Large intestine (tissue), 3 donors: ENCODE data around the gene MISP. TPM values are rescaled to one million over a fixed set of nuclear protein-coding genes. Genes with fewer than 3 reads are reported as not detected.

Experiments used
- DNase-seq, 2 donors: peaks; one replicate each; pipeline versions ENCODE4 v3.0.0 to v3.0.0-alpha.2; 2013
- H3K27ac ChIP-seq: one replicate; pipeline ENCODE4 v1.5.1; 2013; ENCODE audit warnings: low read length
- H3K27me3 ChIP-seq: 2 replicates; pipeline ENCODE4 v1.6.1; 2013; ENCODE audit warnings: low read length; ENCODE audit not compliant: control insufficient read depth, insufficient read depth
- H3K36me3 ChIP-seq: 2 replicates; pipeline ENCODE4 v1.6.1; 2013; ENCODE audit warnings: low read length; ENCODE audit not compliant: control insufficient read depth, insufficient read depth
- H3K4me1 ChIP-seq: one replicate; pipeline ENCODE4 v1.6.1; 2013; ENCODE audit warnings: low read length; ENCODE audit not compliant: control insufficient read depth, insufficient read depth
- H3K4me3 ChIP-seq: one replicate; pipeline ENCODE4 v1.5.1; 2013; ENCODE audit warnings: low read length
- H3K9me3 ChIP-seq: one replicate; pipeline ENCODE4 v1.6.1; 2013; ENCODE audit warnings: mild to moderate bottlenecking, low read depth, low read length, moderate library complexity; ENCODE audit not compliant: control insufficient read depth
- WGBS: methylation state at CpG from one replicate; pipeline ENCODE4 v1.1.5; 2013; ENCODE audit warnings: low lambda C conversion rate; ENCODE audit not compliant: insufficient coverage; 5-methylcytosine and 5-hydroxymethylcytosine counted together
- polyA plus RNA-seq: library from polyadenylated mRNA; unstranded; fragments of 120-200 nt; gene quantifications from one replicate; pipeline ENCODE4 v1.2.1, GENCODE V29; 2013

Gene MISP
- polyA plus RNA-seq, 1 donor = 200 TPM

DNA sequence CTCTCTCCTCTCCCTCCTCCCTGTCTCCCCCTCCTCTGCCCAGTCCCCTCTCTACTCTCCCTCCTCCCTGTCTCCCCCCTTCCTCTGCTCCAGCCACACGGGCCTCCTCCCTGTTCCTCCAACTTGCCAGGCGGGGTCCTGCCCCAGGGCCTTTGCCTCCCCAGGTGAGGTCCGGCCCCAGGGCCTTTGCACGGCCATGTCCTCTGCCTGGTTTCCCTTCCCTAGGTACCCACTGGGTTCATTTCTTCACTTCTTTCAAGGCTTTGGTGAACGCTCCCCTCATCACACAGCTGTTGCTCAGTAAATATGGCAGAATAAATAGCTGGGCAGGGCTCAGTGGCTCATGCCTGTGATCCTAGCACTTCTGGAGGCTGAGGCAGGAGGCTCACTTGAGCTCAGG is 21.2 kb downstream of the MISP start:
- no peak overlapping the region for H3K27ac ChIP-seq
- no peak for DNase-seq
- H3K9me3 ChIP-seq = peaks cover 3% of the 10 kb centered on the region
- WGBS = no CpG with 5 or more reads among the region's 5 CpGs
- H3K36me3 ChIP-seq = no peaks in the 10 kb centered on the region
- H3K27me3 ChIP-seq = no peaks in the 10 kb centered on the region
- H3K4me1 ChIP-seq = no peaks in the 10 kb centered on the region
- no peak overlapping the region for H3K4me3 ChIP-seq

DNA sequence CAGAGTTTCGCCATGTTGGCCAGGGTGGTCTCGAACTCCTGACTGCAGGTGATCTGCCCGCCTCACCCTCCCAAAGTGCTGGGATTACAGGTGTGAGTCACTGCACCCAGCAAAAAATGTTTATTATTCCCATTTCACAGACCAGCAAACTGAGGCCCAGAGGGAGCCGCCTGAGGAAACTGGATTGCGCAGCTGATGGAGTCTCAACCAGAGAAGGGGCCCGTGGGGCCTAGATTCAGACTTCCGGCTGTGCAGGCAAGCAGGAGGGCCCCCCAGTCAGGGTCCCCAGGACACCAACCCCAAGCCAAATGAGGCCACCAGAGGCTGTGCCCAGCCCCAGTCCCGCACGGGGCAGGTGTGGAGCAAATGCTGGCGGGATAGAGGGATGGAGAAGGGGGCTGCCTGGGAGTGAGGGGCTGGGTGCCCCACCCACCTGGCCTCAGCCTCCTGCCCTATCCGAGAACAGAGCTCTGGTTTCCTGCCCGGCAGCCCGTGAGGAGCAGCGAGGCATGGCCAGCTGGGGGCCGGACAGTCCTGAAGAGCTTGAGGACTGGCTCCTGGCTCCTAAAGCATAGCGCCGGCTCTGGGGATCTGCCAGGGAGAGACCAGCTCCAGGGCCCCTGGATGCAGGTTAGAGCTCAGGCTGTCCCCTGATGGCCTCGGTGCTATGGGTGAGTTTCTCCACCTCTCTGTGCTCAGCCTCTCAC is 22.0 kb downstream of the MISP start:
- H3K36me3 ChIP-seq = no peaks in the 10 kb centered on the region
- no peaks in the 10 kb centered on the region for H3K4me1 ChIP-seq
- H3K4me3 ChIP-seq = no peak overlapping the region
- DNase-seq = no peak
- no peaks in the 10 kb centered on the region for H3K27me3 ChIP-seq
- WGBS = no CpG with 5 or more reads among the region's 18 CpGs
- peaks cover 3% of the 10 kb centered on the region for H3K9me3 ChIP-seq
- no peak overlapping the region for H3K27ac ChIP-seq

DNA sequence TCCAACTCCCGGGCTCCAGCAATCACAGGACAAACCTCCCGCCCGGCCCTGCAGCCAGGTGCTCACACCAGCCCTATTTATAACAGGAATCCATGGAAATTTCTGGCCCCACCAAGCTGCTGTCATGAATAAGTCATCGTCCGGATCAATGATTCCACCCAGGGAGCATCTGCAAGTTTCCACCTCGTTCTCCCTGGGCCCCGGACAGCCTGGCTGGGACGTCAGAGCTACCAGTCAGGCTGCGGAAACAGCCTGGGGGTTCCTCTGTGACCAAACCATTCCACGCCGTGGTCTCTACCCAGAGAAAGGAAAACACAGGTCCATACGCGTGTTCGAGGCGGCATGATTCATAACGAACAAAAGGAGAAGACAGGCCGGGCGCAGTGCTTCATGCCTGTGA is 25.6 kb downstream of the MISP start:
- no peaks in the 10 kb centered on the region for H3K36me3 ChIP-seq
- DNase-seq = no peak
- H3K9me3 ChIP-seq = peaks cover 3% of the 10 kb centered on the region
- no CpG with 5 or more reads among the region's 18 CpGs for WGBS
- H3K4me1 ChIP-seq = peaks cover 9% of the 10 kb centered on the region
- H3K4me3 ChIP-seq = no peak overlapping the region
- no peak overlapping the region for H3K27ac ChIP-seq
- no peaks in the 10 kb centered on the region for H3K27me3 ChIP-seq

DNA sequence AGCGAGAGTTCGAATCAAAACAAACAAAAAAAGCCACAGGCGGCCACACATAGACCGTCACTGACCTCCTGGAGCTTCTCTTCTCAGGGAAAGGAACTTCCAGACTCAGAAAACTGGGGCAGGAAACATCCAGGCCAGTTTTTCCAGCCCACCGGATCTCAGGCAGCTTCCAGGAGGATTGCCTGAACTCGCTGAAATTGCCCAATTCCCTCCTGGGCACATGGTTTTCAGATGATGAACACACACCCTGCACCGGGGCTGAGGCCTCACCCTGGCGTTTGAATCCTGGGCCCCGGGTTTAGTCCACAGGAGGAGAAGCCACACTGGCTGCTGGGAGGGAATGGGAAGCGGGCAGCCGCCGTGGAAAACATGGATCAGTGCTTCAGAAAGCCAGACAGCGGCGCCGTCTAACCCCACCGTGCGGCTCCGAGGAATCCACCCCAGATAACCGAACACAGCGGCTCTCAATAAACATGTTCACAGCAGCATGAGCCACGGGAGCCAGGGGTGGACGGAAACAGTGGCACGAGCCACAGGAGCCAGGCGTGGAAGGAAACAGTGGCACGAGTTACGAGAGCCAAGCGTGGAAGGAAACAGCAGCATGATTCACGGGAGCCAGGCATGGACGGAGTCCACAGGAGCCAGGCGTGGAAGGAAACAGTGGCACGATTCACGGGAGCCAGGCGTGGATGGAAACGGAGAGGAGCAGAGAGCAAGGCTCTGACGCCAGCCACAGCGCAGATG is 28.2 kb downstream of the MISP start:
- Histone ChIP-seq H3K9me3 (peaks cover 3% of the 10 kb centered on the region), H3K36me3 (no peaks in the 10 kb centered on the region), H3K27me3 (no peaks in the 10 kb centered on the region), H3K4me1 (peaks cover 23% of the 10 kb centered on the region), H3K27ac (no peak overlapping the region), H3K4me3 (no peak overlapping the region)
- DNase-seq = peak in 1 of 2 donors; percentile 64
- no CpG with 5 or more reads among the region's 36 CpGs for WGBS

DNA sequence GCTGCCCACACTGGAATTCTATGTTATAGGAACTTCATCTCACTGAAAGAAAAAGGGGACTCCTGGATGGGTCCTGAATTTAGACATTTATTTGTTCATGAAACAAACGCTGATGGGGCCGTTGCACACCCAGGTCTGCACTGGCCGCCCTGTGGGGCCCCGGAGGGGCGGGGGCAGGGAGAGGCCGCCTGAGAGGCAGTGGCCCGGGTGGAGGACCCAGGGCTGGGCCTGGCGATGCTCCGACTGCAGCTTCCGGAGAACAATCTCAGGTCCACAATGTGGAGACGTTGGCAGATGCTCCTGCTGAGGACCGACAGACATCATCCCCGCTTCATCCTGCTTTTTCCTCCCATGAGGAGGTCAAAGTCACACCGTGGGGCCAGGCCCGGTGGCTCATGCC is 30.0 kb downstream of the MISP start:
- Histone ChIP-seq H3K9me3 (peaks cover 3% of the 10 kb centered on the region), H3K27ac (no peak overlapping the region), H3K4me1 (peaks cover 23% of the 10 kb centered on the region), H3K36me3 (no peaks in the 10 kb centered on the region), H3K4me3 (no peak overlapping the region), H3K27me3 (no peaks in the 10 kb centered on the region)
- DNase-seq = peak in 1 of 2 donors; percentile 31
- WGBS = no CpG with 5 or more reads among the region's 15 CpGs

DNA sequence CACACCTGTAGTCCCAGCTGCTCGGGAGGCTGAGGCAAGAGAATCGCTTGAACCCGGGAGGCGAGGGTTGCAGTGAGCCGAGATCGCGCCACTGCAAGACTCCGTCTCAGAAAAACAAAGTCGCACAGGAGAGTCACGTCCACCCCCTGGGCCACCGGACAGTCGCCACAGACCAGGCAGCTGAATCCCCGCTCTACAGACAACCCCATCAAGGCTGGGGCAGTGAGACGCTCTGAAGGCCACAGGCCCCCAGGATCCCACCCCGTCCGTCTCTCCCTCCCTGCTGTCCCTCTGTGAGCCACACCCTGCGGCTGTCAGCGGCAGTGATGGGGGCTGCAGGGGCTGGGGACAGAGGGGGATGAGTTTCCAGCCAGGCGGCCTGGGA is 30.9 kb downstream of the MISP start:
- no CpG with 5 or more reads among the region's 19 CpGs for WGBS

DNA sequence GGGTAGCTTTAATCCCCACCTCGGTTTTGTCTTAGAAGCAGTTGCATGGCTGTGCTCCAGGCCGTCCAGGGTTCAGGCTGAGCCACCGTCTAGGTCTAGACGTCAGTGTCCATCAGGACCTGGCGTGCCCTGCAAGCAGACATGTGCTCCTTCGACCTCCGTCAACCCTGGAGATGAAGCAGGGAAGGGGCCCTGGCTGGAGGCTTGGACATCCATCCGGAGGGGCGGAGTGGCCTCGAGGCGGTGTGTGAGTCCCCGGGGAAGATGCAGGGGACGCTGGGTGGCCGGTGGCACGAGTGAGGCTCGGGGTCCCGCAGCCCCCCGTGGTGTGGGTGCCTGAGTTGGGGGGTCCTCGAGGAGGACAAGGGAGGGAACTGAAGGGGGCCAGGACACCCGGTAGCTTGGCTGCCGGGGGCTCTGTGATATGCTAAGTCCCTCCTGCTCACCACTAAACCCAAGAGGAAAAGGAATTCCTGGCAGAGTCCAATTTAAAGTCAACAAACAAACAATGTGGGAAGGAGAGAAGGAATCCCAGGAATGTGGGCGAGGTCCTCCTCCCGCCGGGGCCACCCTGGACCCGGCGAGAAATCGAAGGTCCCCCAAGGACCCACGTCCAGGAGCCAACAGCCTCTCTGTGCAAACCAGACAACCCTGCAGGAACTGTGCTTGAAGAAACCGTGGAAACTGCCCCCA is 31.4 kb downstream of the MISP start:
- peak; percentile 56 to 70 for DNase-seq
- H3K4me1 ChIP-seq = peaks cover 23% of the 10 kb centered on the region
- H3K27ac ChIP-seq = peak overlapping the region; percentile 30
- H3K27me3 ChIP-seq = no peaks in the 10 kb centered on the region
- peak overlapping the region; percentile 41 for H3K4me3 ChIP-seq
- no peaks in the 10 kb centered on the region for H3K36me3 ChIP-seq
- WGBS = no CpG with 5 or more reads among the region's 29 CpGs
- peaks cover 3% of the 10 kb centered on the region for H3K9me3 ChIP-seq

More for the DNA sequence above, 30.9 kb downstream of the MISP start:
- no peak for DNase-seq
- Histone ChIP-seq H3K27me3 (no peaks in the 10 kb centered on the region), H3K4me1 (peaks cover 23% of the 10 kb centered on the region), H3K27ac (no peak overlapping the region), H3K4me3 (no peak overlapping the region), H3K36me3 (no peaks in the 10 kb centered on the region), H3K9me3 (peaks cover 3% of the 10 kb centered on the region)

DNA sequence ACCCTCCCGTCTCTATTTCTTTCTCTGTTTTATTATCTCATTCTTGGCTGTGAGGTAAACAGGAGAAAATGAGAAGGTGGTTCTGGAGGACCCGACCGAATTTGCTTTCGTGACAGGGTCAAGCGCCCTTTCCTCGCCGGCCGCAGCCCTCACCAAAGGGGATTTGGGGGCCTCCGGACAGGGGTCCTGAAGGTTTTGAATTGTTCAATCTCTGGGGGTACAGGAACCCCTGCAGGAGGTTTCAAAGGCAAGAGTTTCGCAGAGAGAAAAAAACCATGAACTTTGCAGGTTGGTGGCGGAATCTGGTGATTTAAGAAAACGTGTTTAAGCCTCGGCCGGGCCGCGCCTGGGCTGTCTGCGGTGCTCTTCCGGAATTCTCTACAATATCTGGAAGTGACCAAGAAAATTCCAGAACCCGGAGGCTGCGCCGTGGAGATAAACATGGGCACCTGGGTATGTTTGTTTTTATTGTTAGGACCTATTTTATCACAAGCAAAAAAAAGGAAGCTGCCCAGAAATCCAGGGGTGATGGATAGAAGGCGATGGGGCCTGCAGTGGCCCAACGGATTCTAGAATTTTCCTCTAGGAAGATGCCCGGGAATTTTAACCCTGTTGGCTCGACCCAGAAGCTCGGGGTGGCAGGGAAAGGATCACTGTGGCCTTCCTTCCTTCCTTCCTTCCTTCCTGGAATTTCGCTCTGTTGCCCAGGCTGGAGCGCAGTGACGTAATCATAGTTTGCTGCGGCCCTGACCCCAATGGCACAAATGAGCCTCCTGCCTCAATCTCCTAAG is 32.2 kb downstream of the MISP start:
- peaks cover 23% of the 10 kb centered on the region for H3K4me1 ChIP-seq
- no peaks in the 10 kb centered on the region for H3K36me3 ChIP-seq
- H3K27ac ChIP-seq = peak overlapping the region; percentile 30
- H3K9me3 ChIP-seq = peaks cover 3% of the 10 kb centered on the region
- H3K4me3 ChIP-seq = peak overlapping the region; percentile 41
- peak in 1 of 2 donors; percentile 3 for DNase-seq
- no peaks in the 10 kb centered on the region for H3K27me3 ChIP-seq
- WGBS = 80% methylated on average over 2 of the region's 30 CpGs

DNA sequence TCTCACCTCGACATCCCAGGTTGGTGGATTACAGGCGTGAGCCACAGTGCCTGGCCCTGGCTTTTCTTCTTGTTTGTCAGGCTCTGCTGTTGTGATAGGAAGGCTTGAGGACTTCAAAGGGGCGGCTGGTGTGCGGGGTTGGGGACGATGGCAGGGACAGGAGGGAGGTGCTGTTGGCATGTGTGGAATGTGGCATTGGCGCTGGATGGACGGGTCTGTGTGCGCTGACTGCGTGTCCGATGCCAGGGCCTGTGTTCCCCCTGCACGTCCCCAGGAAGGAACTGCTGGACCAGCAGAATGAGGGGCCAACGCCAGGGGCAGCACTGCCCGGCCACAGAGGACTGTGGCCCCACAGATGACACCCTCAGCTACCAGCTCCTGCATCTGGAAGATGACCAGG is 33.6 kb downstream of the MISP start:
- no peak overlapping the region for H3K4me3 ChIP-seq
- no peak for DNase-seq
- WGBS = no CpG with 5 or more reads among the region's 13 CpGs

DNA sequence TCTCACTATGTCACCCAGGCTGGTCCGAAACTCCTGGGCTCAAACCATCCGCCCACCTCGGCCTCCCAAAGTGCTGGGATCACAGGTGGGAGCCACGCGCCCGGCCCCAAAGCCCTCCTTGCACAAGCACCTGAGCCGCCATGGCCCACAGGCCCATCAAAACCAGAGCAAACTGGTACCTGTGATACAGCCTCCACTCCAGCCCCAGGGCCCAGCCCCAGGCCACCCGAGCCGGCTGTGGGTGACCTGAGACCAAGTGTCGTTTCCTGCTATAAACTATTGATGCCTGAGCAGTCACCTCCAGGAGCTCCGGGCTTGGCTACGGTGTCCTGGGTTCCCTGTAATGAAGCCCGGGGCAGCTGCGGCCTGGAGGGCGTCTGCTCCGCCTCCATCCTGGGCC is 36.6 kb downstream of the MISP start:
- Histone ChIP-seq H3K9me3 (no peaks in the 10 kb centered on the region), H3K4me3 (no peak overlapping the region), H3K4me1 (peaks cover 9% of the 10 kb centered on the region), H3K27ac (no peak overlapping the region), H3K27me3 (no peaks in the 10 kb centered on the region), H3K36me3 (no peaks in the 10 kb centered on the region)
- no CpG with 5 or more reads among the region's 16 CpGs for WGBS
- no peak for DNase-seq

More for the DNA sequence above, 33.6 kb downstream of the MISP start:
- H3K27ac ChIP-seq = no peak overlapping the region
- H3K9me3 ChIP-seq = peaks cover 3% of the 10 kb centered on the region
- H3K27me3 ChIP-seq = no peaks in the 10 kb centered on the region
- H3K4me1 ChIP-seq = peaks cover 23% of the 10 kb centered on the region
- H3K36me3 ChIP-seq = no peaks in the 10 kb centered on the region
